Esophagus squamous epithelium (tissue), 4 donors: ENCODE results near the gene STX10.
A peak's percentile ranks its signal among the peaks of the same experiment; 100 is the strongest.

Source experiments
- POLR2A ChIP-seq, 4 donors: fragments of 450-650 bp; IDR thresholded peaks; one replicate each; pipeline ENCODE4 v1.6.1; 2017; ENCODE audit warnings: antibody characterized with exemption in 4 of 4, mild to moderate bottlenecking in 4 of 4, moderate library complexity in 3 of 4
- TF ChIP-seq, protein P1 (sequence below), 6 experiments: fragments of 450-650 bp in 4 of 6; fragments of 200-600 bp in 2 of 6; sonication (generic) in 2 of 6; IDR thresholded peaks; one replicate each; pipeline ENCODE4 v1.5.1; 2016 to 2019; ENCODE audit warnings: antibody characterized with exemption in 6 of 6, mild to moderate bottlenecking in 4 of 6, moderate library complexity in 4 of 6

DNA sequence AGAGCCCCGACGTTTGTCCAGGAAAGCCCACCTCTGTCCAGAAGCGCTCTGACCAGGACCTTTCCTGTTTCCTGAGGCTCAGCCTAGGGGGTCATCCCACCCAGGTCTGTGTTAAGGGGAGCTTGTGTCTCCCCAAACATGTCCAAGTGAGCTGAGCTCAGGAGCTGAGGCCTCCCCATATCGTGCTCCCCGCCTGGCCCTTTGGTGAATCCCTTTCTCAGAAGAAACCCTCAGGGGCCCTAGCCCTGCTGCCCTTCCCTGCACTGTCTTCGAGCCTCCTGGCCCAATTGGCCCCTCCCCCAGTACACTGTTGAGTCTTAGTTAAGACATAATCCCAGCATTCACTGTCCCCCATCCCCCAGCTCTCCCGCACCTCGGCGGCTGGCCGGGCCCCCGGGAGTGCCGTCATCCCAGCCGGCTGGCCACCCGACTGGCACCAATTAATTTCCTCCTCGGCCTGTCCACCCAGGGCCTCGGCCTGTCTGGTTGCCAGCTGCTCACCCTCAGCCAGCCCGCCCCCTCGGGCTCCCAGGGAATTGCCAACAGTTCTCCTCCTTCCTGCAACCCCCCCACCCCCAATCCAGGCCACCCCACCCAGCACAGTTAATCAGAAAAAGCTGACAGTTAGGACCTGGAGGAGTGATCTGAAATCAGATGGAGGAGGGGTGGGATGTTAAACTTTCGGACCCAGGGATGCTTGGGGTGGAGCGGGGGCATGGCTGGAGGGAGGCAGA lies 13.6 kb upstream of the STX10 start:
- TF ChIP-seq, protein P1, sequence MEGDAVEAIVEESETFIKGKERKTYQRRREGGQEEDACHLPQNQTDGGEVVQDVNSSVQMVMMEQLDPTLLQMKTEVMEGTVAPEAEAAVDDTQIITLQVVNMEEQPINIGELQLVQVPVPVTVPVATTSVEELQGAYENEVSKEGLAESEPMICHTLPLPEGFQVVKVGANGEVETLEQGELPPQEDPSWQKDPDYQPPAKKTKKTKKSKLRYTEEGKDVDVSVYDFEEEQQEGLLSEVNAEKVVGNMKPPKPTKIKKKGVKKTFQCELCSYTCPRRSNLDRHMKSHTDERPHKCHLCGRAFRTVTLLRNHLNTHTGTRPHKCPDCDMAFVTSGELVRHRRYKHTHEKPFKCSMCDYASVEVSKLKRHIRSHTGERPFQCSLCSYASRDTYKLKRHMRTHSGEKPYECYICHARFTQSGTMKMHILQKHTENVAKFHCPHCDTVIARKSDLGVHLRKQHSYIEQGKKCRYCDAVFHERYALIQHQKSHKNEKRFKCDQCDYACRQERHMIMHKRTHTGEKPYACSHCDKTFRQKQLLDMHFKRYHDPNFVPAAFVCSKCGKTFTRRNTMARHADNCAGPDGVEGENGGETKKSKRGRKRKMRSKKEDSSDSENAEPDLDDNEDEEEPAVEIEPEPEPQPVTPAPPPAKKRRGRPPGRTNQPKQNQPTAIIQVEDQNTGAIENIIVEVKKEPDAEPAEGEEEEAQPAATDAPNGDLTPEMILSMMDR (IDR thresholded peaks at IDR 0.05), result no peak
- peak in 2 of 4 donors; percentile 24 to 54 for TF ChIP-seq POLR2A (IDR thresholded peaks at IDR 0.05)
